ENCODE data around the gene C6. TPM values are rescaled to one million over a fixed set of nuclear protein-coding genes. Genes with fewer than 3 reads are reported as not detected.

Gene C6
- total RNA-seq, 1 experiment from 2014 or later: not detected

- no peak overlapping the region for H4K8ac ChIP-seq (replicated peaks; ENCODE audit: insufficient read length, low read depth, low read length)
- no CpG with 5 or more reads among the region's 1 CpG for WGBS (ENCODE audit: extremely low coverage, insufficient read length, low lambda C conversion rate)
- no peak overlapping the region for H3K56ac ChIP-seq (ENCODE audit: insufficient read length, low read depth, low read length)
- no peaks in the 10 kb centered on the region for H4K20me1 ChIP-seq (ENCODE audit: control insufficient read depth, insufficient read depth, insufficient read length)
- no peak overlapping the region for H3K9ac ChIP-seq (ENCODE audit: extremely low read depth, insufficient read length, low read length)
- no peak overlapping the region for H4K5ac ChIP-seq (ENCODE audit: insufficient read length, low read depth, low read length)
- H3K36me3 Mint-ChIP-seq (ENCODE audit: insufficient read depth in 1 of 3, low read depth in 3 of 3): no peaks in the 10 kb centered on the region
- H4K91ac ChIP-seq (ENCODE audit: insufficient read length, low read depth, low read length): no peak overlapping the region
- H3K18ac ChIP-seq (ENCODE audit: insufficient read length, low read depth, low read length): no peak overlapping the region
- no peaks in the 10 kb centered on the region for H3K9me3 ChIP-seq (ENCODE audit: control insufficient read depth, low read depth, low read length)
- no peak overlapping the region for H3T11ph ChIP-seq (ENCODE audit: low read length)
- no peak overlapping the region for H2BK12ac ChIP-seq (ENCODE audit: insufficient read length, low read depth, low read length)
- no peak overlapping the region for H2AFZ ChIP-seq (ENCODE audit: low read length)
- TF ChIP-seq CTCF (conservative IDR thresholded peaks at IDR 0.05): no peak
- H3K4me2 ChIP-seq (ENCODE audit: insufficient read depth, insufficient read length, low read length): no peak overlapping the region
- no peaks in the 10 kb centered on the region for H3K27me3 ChIP-seq (ENCODE audit: insufficient read depth, low read length)
- H3K9me3 Mint-ChIP-seq: no peaks in the 10 kb centered on the region
- no peaks in the 10 kb centered on the region for H3K23me2 ChIP-seq (ENCODE audit: insufficient read length, low read depth, low read length, poor library complexity, severe bottlenecking)
- no peak overlapping the region for H2BK15ac ChIP-seq (ENCODE audit: low read depth, low read length)
- no peak overlapping the region for H2BK5ac ChIP-seq (ENCODE audit: insufficient read length, low read length)
- H3K14ac ChIP-seq (ENCODE audit: insufficient read depth, low read length): no peak overlapping the region
- H3K4me1 ChIP-seq (ENCODE audit: insufficient read depth, low read length): no peaks in the 10 kb centered on the region; the same call in 1 of the 2 replicates
- no peaks in the 10 kb centered on the region for H3K79me1 ChIP-seq (ENCODE audit: insufficient read depth, low read depth, low read length, poor library complexity, severe bottlenecking)
- H3K4me1 Mint-ChIP-seq: no peaks in the 10 kb centered on the region
- H3K27ac ChIP-seq (ENCODE audit: insufficient read length, low read depth, low read length): no peak overlapping the region
- no peak overlapping the region for H2AK5ac ChIP-seq (ENCODE audit: insufficient read length, low read length)
- no peak overlapping the region for H3K23ac ChIP-seq (ENCODE audit: insufficient read length, low read depth, low read length)
- H3K4ac ChIP-seq (ENCODE audit: low read depth, low read length): no peak overlapping the region
- H3K4me3 Mint-ChIP-seq: no peak overlapping the region
- no peak overlapping the region for H3K27ac Mint-ChIP-seq
- no peak for DNase-seq
- H3K27me3 Mint-ChIP-seq (ENCODE audit: low read depth): no peaks in the 10 kb centered on the region
- H2BK120ac ChIP-seq (ENCODE audit: low read depth, low read length, poor library complexity, severe bottlenecking): no peak overlapping the region
- no peaks in the 10 kb centered on the region for H3K79me2 ChIP-seq (ENCODE audit: insufficient read depth, low read length)
- no peak overlapping the region for H2BK20ac ChIP-seq (ENCODE audit: low read depth, low read length, poor library complexity, severe bottlenecking)
Measured at GRCh38 chr5:41148448-41148847, 64.9 kb downstream of the C6 start.
